ENCODE measurements around the gene SHISA3.

The SHISA3 gene

GRCh38 chr4:42416017-42416416 lies 18.7 kb downstream of the SHISA3 start:
- no peak for TF ChIP-seq CTCF (IDR thresholded peaks at IDR 0.05; ENCODE audit: extremely low read depth, missing control alignments)
- no peak for DNase-seq (ENCODE audit: low spot score)

DNA sequence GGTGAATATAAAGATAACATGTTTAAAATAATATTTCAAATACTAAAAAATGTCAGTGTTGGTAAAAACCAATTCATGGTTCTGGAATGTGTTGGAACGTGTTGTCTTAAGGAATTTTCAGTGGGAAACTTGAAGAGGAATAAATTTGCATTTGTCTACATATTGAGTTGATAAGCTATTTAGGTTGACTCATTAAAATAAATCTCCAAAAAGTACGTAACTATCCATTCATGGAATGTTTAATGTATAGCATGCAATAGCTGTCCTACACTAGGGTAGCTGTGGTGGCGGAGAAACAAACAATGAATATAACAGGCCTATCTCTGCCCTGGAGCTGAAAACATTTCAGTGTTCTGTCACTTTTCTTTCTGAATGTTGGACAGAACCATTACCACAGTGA lies 20.3 kb downstream of the SHISA3 start:
- no peak for DNase-seq (ENCODE audit: low spot score)
- no peak for TF ChIP-seq CTCF (IDR thresholded peaks at IDR 0.05; ENCODE audit: extremely low read depth, missing control alignments)

DNA sequence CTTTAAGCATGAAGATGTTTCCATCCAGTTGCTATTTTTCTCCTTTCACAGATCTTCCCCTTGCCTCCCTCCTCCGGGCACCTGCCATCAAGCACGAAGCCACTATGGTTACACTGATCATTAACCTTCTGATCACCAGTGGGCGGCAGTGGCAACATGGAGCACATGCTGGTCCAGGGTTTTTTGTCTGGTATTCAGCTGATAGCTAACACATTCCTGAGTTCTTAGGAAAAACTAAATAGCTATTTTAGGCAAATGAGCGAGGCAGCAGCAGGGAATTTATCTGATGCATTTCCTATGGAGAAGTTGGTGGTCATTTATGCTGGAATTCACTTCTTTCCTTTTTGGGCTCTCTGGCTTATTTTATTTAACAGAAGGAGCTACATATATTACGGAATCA lies 22.9 kb downstream of the SHISA3 start:
- TF ChIP-seq CTCF (IDR thresholded peaks at IDR 0.05; ENCODE audit: extremely low read depth, missing control alignments): no peak
- no peak for DNase-seq (ENCODE audit: low spot score)

DNA sequence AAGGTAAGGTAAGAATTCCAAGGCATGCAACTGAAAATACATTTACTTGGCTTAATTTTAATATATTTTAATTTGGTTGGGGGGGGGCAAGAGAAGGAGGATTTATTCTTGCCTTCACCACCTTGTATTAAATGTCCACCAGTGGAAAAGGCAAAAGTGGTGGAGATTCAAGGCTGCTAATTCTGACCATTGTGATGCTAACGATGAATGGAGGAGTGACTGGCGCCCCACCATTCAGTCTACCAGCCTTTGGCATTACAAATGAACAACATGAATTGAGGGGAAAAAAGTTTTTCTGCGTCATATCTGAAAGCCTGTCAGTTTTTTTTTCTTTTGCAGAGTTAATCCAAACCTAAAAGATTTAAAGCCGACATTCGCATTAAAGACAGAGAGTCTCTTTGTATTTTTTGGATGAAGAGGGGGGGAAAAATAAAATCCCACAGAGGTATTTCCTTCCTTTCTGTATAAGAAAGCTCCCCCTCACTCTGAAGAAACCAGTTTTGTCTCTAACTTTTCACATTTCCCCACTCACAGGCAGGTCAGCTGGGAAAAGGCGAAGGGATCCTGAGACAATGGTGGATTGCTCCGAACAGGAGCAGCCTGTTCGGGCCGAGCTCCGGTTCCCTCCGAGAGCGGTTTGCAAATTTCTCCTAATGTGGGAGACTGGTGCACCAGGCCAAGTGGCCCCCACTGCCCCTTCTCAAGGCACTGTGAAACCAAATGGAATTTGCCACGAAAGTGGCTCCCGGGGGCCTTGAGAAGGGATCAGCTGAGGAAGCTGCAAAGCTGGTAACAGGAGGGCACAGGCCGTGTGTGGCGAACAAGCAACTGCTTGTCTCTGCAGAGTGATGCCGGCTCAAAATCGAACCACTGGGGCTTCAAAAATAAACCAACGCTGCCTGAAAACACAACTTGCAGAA lies 28.1 kb downstream of the SHISA3 start:
- no peak for DNase-seq (ENCODE audit: low spot score)
- no peak for TF ChIP-seq CTCF (IDR thresholded peaks at IDR 0.05; ENCODE audit: extremely low read depth, missing control alignments)

DNA sequence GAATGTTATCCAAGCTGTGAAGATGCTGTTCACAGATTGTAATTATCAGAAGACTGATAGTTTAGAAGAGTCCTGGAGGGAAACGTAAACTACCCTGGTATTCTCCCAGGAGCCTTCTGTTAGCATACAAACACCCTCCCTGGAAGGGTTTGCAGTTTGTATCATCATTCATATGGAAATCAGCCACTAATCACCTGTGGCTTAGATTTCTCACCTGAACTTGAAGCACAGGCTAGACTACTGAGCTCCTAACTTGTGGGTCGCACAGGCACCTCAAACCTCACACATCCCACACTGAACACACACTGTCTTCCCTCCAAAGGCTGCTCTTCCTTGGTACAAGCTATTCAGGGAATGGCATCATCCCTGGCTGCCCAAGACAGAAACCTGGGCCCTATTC lies 30.7 kb downstream of the SHISA3 start:
- TF ChIP-seq CTCF (IDR thresholded peaks at IDR 0.05; ENCODE audit: extremely low read depth, missing control alignments): no peak
- no peak for DNase-seq (ENCODE audit: low spot score)

- no peak for DNase-seq (ENCODE audit: low spot score)
- TF ChIP-seq CTCF (IDR thresholded peaks at IDR 0.05; ENCODE audit: extremely low read depth, missing control alignments): no peak
These were observed 39.8 kb downstream of the SHISA3 start for GRCh38 chr4:42436928-42437565.

- no peak for TF ChIP-seq CTCF (IDR thresholded peaks at IDR 0.05; ENCODE audit: extremely low read depth, missing control alignments)
- no peak for DNase-seq (ENCODE audit: low spot score)
These were observed 42.8 kb downstream of the SHISA3 start for GRCh38 chr4:42440083-42440482.
